Liver (tissue), 9 donors: ENCODE results near the gene EFCAB10. TPM values are rescaled to one million over a fixed set of nuclear protein-coding genes. Genes with fewer than 3 reads are reported as not detected.

Experiments
- DNase-seq: peaks from one replicate; pipeline ENCODE4 v3.0.0-alpha.2; 2017; ENCODE audit warnings: low spot score
- H3K27ac ChIP-seq, 2 donors: one replicate each; pipeline ENCODE4 v1.7.0; 2013; ENCODE audit warnings: inconsistent platforms in 2 of 2, low read length in 2 of 2, control low read depth in 1 of 2, low read depth in 1 of 2, mild to moderate bottlenecking in 1 of 2
- H3K27me3 ChIP-seq, 4 donors: one replicate each; pipeline versions ENCODE4 v1.6.1 to v1.7.0; 2013; ENCODE audit warnings: low read length in 3 of 4, inconsistent platforms in 1 of 4, mild to moderate bottlenecking in 1 of 4, moderate library complexity in 1 of 4; ENCODE audit not compliant: control insufficient read depth in 4 of 4, insufficient read depth in 4 of 4
- H3K36me3 ChIP-seq, 4 donors: one replicate each; pipeline versions ENCODE4 v1.6.1 to v1.7.0; 2013; ENCODE audit warnings: low read length in 3 of 4, mild to moderate bottlenecking in 3 of 4, low read depth in 1 of 4, moderate library complexity in 1 of 4; ENCODE audit not compliant: control insufficient read depth in 4 of 4, insufficient read depth in 3 of 4
- H3K4me1 ChIP-seq, 4 donors: one replicate each; pipeline versions ENCODE4 v1.6.1 to v1.7.0; 2013; ENCODE audit warnings: low read length in 3 of 4, mild to moderate bottlenecking in 3 of 4, moderate library complexity in 1 of 4; ENCODE audit not compliant: control insufficient read depth in 4 of 4, insufficient read depth in 4 of 4
- H3K4me3 ChIP-seq, 3 donors: one replicate each; pipeline versions ENCODE4 v1.6.1 to v1.7.0; 2013; ENCODE audit warnings: low read length in 3 of 3, control low read depth in 1 of 3, low read depth in 1 of 3, mild to moderate bottlenecking in 1 of 3
- H3K9ac ChIP-seq, 2 donors: one replicate each; pipeline ENCODE4 v1.7.0; 2013; ENCODE audit warnings: low read length in 2 of 2, mild to moderate bottlenecking in 2 of 2, moderate library complexity in 2 of 2, control low read depth in 1 of 2, low read depth in 1 of 2
- H3K9me3 ChIP-seq, 4 donors: one replicate each; pipeline versions ENCODE4 v1.6.1 to v1.7.0; 2013; ENCODE audit warnings: low read length in 3 of 4; ENCODE audit not compliant: control insufficient read depth in 4 of 4
- ATF3 ChIP-seq: IDR thresholded peaks from 2 replicates; pipeline ENCODE4 v1.6.1; 2016; ENCODE audit warnings: antibody characterized with exemption
- CTCF ChIP-seq: fragments of 150-350 bp; IDR thresholded peaks from 2 replicates; pipeline ENCODE4 v1.5.1; 2017; ENCODE audit warnings: improper control_type of control experiment, low read depth, low read length; ENCODE audit not compliant: missing input control
- EGR1 ChIP-seq, 2 donors: IDR thresholded peaks; 2 replicates each; pipeline ENCODE4 v1.6.1; 2016 to 2018; ENCODE audit warnings: antibody characterized with exemption in 2 of 2, low read depth in 2 of 2
- FOXA1 ChIP-seq: IDR thresholded peaks from 2 replicates; pipeline ENCODE4 v1.6.1; 2016; ENCODE audit warnings: antibody characterized with exemption
- FOXA2 ChIP-seq: IDR thresholded peaks from 2 replicates; pipeline ENCODE4 v1.6.1; 2016; ENCODE audit warnings: antibody characterized with exemption
- GABPA ChIP-seq, 2 donors: IDR thresholded peaks in 1 of 2; conservative IDR thresholded peaks in 1 of 2; 2 replicates each; pipeline ENCODE4 v1.6.1; 2016; ENCODE audit warnings: antibody characterized with exemption in 2 of 2, mild to moderate bottlenecking in 1 of 2, moderate library complexity in 1 of 2
- HNF4A ChIP-seq, 2 donors: conservative IDR thresholded peaks; 2 replicates each; pipeline ENCODE4 v1.6.1; 2016; ENCODE audit warnings: antibody characterized with exemption in 2 of 2, mild to moderate bottlenecking in 2 of 2
- HNF4G ChIP-seq: IDR thresholded peaks from 2 replicates; pipeline ENCODE4 v1.6.1; 2016; ENCODE audit warnings: antibody characterized with exemption
- JUND ChIP-seq, 2 donors: IDR thresholded peaks; 2 replicates each; pipeline ENCODE4 v1.6.1; 2016; ENCODE audit warnings: antibody characterized with exemption in 2 of 2
- MAX ChIP-seq: IDR thresholded peaks from 2 replicates; pipeline ENCODE4 v1.6.1; 2016; ENCODE audit warnings: antibody characterized with exemption
- NR2F2 ChIP-seq: IDR thresholded peaks from 2 replicates; pipeline ENCODE4 v1.6.1; 2016; ENCODE audit warnings: antibody characterized with exemption
- RAD21 ChIP-seq, 2 donors: IDR thresholded peaks; 2 replicates each; pipeline ENCODE4 v1.6.1; 2016; ENCODE audit warnings: antibody characterized with exemption in 2 of 2, mild to moderate bottlenecking in 2 of 2
- RXRA ChIP-seq, 2 donors: IDR thresholded peaks; 2 replicates each; pipeline ENCODE4 v1.6.1; 2017 to 2018; ENCODE audit warnings: antibody characterized with exemption in 2 of 2, mild to moderate bottlenecking in 1 of 2
- SP1 ChIP-seq: IDR thresholded peaks from 2 replicates; pipeline ENCODE4 v1.6.1; 2018; ENCODE audit warnings: antibody characterized with exemption, mild to moderate bottlenecking
- TAF1 ChIP-seq: conservative IDR thresholded peaks from 2 replicates; pipeline ENCODE4 v1.6.1; 2016; ENCODE audit warnings: antibody characterized with exemption, mild to moderate bottlenecking
- WGBS: extraction: QIAGEN DNeasy Blood & Tissue Kit; methylation state at CpG from one replicate; pipeline ENCODE4 v1.1.7; 2013; 5-methylcytosine and 5-hydroxymethylcytosine counted together
- polyA plus RNA-seq, 2 donors: library from polyadenylated mRNA; stranded (reverse) in 1 of 2; unstranded in 1 of 2; fragments of 200-250 nt in 1 of 2; fragments of >200 nt in 1 of 2; fragmentation: Nextera tagmentation in 1 of 2; extraction: Ambion mirVana in 1 of 2; gene quantifications; one replicate each; pipeline versions ENCODE4 v1.2.1 to v1.2.3, GENCODE V29; 2013 to 2015
- total RNA-seq, 2 donors: library from RNA; depleted of rRNA; stranded (reverse); fragments of >200 nt; gene quantifications; one replicate each; pipeline ENCODE4 v1.2.3, GENCODE V29; 2014
- TF ChIP-seq, protein P1 (sequence below): IDR thresholded peaks from 2 replicates; pipeline ENCODE4 v1.6.1; 2016; ENCODE audit warnings: antibody characterized with exemption
- donor health status: healthy.
- donor health status: healthy.
- donor health status: healthy.
- donor health status: healthy.
- donor health status: healthy.

Gene EFCAB10, protein sequence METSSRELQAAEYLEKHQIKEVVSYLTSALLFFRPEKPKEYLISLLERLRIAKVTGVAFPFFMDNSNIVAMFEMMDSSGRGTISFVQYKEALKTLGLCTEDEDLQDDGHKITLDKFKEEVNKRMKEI
- not detected for total RNA-seq
- polyA plus RNA-seq = under 1 TPM in 1 of 2 donors, not detected in 1; 0.25 TPM

- TF ChIP-seq HNF4A (conservative IDR thresholded peaks at IDR 0.05) (peak; percentile 9 to 40), EGR1 (IDR thresholded peaks at IDR 0.05; ENCODE audit: low read depth in 2 of 2) (no peak), SP1 (peak; percentile 15), FOXA1 (no peak), RXRA (IDR thresholded peaks at IDR 0.05) (peak in 1 of 2 donors; percentile 35), JUND (IDR thresholded peaks at IDR 0.05) (no peak), HNF4G (no peak), FOXA2 (no peak), TAF1 (no peak), CTCF (no peak), GABPA (IDR thresholded peaks at IDR 0.05 in 1 of 2, conservative IDR thresholded peaks at IDR 0.05 in 1 of 2) (no peak)
- TF ChIP-seq, protein P1, sequence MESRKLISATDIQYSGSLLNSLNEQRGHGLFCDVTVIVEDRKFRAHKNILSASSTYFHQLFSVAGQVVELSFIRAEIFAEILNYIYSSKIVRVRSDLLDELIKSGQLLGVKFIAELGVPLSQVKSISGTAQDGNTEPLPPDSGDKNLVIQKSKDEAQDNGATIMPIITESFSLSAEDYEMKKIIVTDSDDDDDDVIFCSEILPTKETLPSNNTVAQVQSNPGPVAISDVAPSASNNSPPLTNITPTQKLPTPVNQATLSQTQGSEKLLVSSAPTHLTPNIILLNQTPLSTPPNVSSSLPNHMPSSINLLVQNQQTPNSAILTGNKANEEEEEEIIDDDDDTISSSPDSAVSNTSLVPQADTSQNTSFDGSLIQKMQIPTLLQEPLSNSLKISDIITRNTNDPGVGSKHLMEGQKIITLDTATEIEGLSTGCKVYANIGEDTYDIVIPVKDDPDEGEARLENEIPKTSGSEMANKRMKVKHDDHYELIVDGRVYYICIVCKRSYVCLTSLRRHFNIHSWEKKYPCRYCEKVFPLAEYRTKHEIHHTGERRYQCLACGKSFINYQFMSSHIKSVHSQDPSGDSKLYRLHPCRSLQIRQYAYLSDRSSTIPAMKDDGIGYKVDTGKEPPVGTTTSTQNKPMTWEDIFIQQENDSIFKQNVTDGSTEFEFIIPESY = no peak
- no peaks in the 10 kb centered on the region for H3K27me3 ChIP-seq
- peaks cover 0 to 4% (median 0%) of the 10 kb centered on the region in 4 donors for H3K4me1 ChIP-seq
- no peak within 1 kb of the TSS for H3K9ac ChIP-seq
- H3K36me3 ChIP-seq = no peaks in the 10 kb centered on the region
- peak within 1 kb of the TSS in 1 of 3 donors; percentile 24 for H3K4me3 ChIP-seq
- peak; percentile 62 for DNase-seq
- no peak within 1 kb of the TSS for H3K27ac ChIP-seq
- H3K9me3 ChIP-seq = no peaks in the 10 kb centered on the region
- 18% methylated on average over 36 of the region's 36 CpGs for WGBS
Observed at GRCh38 chr7:105581066-105581811, at the start of gene EFCAB10. TSS of gene EFCAB10 (minus strand) at chr7:105581493. CDS start at chr7:105581463, 30 bp downstream.

DNA sequence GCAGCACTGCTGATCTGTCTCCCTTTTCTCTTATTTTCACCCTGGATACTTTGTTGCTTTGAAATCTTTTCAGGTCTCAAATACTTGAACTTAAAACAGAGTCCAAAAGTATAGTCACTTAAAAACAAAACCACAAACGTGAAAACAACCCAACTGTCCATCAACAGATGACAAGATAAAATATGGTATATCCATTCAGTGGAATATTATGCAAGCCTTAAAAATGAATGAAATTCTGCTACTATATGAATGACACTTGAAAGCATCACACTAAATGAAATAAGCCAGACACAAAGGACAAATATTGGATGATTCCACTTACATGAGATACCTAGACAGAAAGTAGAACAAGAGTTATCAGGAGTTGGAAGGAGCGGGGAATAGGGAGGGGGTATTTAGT, 44.7 kb upstream of the EFCAB10 start:
- no peaks in the 10 kb centered on the region for H3K27me3 ChIP-seq
- H3K36me3 ChIP-seq = peaks cover 0 to 38% (median 35%) of the 10 kb centered on the region in 4 donors
- WGBS = 91% methylated on average over 2 of the region's 2 CpGs
- H3K27ac ChIP-seq = no peak overlapping the region
- H3K4me1 ChIP-seq = no peaks in the 10 kb centered on the region
- no peak for DNase-seq
- no peak overlapping the region for H3K9ac ChIP-seq
- H3K4me3 ChIP-seq = no peak overlapping the region
- H3K9me3 ChIP-seq = no peaks in the 10 kb centered on the region
- TF ChIP-seq, protein P1 = no peak
- no peak for TF ChIP-seq RXRA (IDR thresholded peaks at IDR 0.05)
- no peak for TF ChIP-seq CTCF
- no peak for TF ChIP-seq TAF1
- TF ChIP-seq FOXA1 = no peak
- no peak for TF ChIP-seq EGR1 (IDR thresholded peaks at IDR 0.05; ENCODE audit: low read depth in 2 of 2)
- TF ChIP-seq NR2F2 = no peak
- no peak for TF ChIP-seq JUND (IDR thresholded peaks at IDR 0.05)
- TF ChIP-seq ATF3 = no peak
- no peak for TF ChIP-seq SP1
- no peak for TF ChIP-seq FOXA2
- no peak for TF ChIP-seq HNF4A (conservative IDR thresholded peaks at IDR 0.05)
- TF ChIP-seq MAX = no peak
- TF ChIP-seq RAD21 (IDR thresholded peaks at IDR 0.05) = no peak
- TF ChIP-seq HNF4G = no peak
- TF ChIP-seq GABPA (IDR thresholded peaks at IDR 0.05 in 1 of 2, conservative IDR thresholded peaks at IDR 0.05 in 1 of 2) = no peak
